ENCODE measurements around the gene TYW5. TPM values are rescaled to one million over a fixed set of nuclear protein-coding genes. Genes with fewer than 3 reads are reported as not detected.

TYW5 gene
- total RNA-seq, 4 donors from 2014 or later, result 3.0 to 8.8 (median 5.8) TPM

DNA sequence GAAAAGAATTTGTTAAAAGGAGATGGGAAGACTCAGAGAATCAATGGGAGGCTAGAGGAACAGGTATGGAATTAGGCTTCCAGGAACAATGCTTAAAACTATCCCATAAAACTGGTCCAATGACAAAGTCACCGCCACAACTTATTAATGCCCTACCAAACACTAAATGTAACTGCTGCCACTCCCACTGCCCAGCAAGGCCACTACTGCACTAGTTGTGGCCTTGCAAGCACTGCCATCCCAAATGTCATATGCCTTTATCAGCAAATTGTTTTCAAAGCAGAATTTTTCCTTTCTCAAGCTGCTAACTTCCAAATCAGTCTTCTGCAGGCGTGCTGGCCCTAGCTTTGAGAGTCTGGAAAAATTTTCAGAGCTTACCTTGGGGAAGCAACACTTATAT, 58.7 kb downstream of the TYW5 start:
- intact Hi-C loops (cut with DNase I), result no loop called here
- Histone ChIP-seq H3K9me3 (no peaks in the 10 kb centered on the region), H3K27me3 (no peaks in the 10 kb centered on the region), H3K36me3 (no peaks in the 10 kb centered on the region), H3K4me3 (no peak overlapping the region), H3K4me1 (no peaks in the 10 kb centered on the region), H3K27ac (no peak overlapping the region)
- TF ChIP-seq POLR2A (IDR thresholded peaks at IDR 0.05), result no peak
- TF ChIP-seq, protein P1, sequence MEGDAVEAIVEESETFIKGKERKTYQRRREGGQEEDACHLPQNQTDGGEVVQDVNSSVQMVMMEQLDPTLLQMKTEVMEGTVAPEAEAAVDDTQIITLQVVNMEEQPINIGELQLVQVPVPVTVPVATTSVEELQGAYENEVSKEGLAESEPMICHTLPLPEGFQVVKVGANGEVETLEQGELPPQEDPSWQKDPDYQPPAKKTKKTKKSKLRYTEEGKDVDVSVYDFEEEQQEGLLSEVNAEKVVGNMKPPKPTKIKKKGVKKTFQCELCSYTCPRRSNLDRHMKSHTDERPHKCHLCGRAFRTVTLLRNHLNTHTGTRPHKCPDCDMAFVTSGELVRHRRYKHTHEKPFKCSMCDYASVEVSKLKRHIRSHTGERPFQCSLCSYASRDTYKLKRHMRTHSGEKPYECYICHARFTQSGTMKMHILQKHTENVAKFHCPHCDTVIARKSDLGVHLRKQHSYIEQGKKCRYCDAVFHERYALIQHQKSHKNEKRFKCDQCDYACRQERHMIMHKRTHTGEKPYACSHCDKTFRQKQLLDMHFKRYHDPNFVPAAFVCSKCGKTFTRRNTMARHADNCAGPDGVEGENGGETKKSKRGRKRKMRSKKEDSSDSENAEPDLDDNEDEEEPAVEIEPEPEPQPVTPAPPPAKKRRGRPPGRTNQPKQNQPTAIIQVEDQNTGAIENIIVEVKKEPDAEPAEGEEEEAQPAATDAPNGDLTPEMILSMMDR (IDR thresholded peaks at IDR 0.05), result no peak
- WGBS, 2 donors, result 67 to 69% methylated on average over 2 of the region's 2 CpGs
- no peak for DNase-seq

DNA sequence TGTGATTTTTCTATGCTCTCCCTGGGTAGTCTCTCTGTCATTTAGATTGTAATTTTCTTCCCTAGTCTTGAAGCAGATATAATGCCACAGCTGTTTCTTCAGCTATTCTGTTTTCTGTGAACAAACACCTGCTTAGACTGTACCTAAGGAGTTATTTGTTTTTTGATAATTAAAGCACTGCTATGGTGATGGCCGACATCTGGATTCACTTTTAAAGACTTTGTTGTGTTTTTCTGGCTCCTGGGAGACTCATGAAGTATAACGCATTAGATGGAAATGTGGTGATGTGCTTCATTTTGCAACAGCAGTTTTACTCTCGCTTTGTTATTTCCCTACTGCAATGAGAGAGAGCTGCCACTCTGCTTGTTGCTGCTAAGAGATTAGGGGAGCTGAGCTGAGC, 59.9 kb downstream of the TYW5 start:
- Histone ChIP-seq H3K9me3 (no peaks in the 10 kb centered on the region), H3K27ac (no peak overlapping the region), H3K4me3 (no peak overlapping the region), H3K27me3 (no peaks in the 10 kb centered on the region), H3K36me3 (no peaks in the 10 kb centered on the region), H3K4me1 (no peaks in the 10 kb centered on the region)
- WGBS, 2 donors, result 70 to 71% methylated on average over 3 of the region's 3 CpGs
- intact Hi-C loops (cut with DNase I), result no loop called here
- TF ChIP-seq, protein P1 (IDR thresholded peaks at IDR 0.05), result no peak
- no peak for TF ChIP-seq POLR2A (IDR thresholded peaks at IDR 0.05)
- DNase-seq, result no peak

DNA sequence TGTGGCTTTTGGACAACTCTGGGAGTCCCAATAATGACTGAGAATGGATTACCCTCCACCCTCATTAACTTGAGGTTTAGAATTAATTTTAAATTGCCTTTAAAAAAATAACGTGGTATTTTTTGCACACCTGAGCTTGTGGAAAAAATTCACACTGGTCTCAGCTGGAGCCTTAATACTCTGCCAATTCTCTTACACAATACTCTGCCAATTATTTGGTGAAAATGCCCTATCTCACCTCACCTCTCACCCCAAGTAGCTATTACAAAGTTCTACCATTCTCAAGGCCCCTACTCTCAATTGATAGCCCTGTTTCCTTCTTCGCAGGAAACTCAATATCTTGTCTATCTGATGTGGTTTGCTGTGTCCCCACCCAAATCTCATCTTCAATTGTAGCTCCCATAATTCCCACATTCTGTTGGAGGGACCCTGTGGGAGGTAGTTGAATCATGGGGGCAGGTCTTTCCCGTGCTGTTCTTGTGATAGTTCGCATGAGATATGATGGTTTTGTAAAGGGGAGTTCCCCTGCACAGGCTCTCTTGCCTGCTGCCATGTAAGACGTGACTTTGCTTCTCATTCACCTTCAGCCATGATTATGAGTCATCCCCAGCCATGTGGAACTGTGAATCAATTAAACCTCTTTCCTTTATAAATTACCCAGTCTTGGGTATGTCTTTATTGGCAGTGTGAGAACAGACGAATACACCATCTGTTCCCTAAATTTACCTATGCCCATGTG, 71.6 kb downstream of the TYW5 start:
- H3K27me3 ChIP-seq, result no peaks in the 10 kb centered on the region
- TF ChIP-seq POLR2A (IDR thresholded peaks at IDR 0.05), result no peak
- TF ChIP-seq, protein P1 (IDR thresholded peaks at IDR 0.05), result no peak
- H3K4me3 ChIP-seq, result no peak overlapping the region
- no peaks in the 10 kb centered on the region for H3K36me3 ChIP-seq
- intact Hi-C loops (cut with DNase I), result no loop called here
- H3K9me3 ChIP-seq, result peaks cover 0 to 12% (median 4%) of the 10 kb centered on the region in 3 donors
- no peak for DNase-seq
- H3K27ac ChIP-seq, result no peak overlapping the region
- 69 to 76% methylated on average over 5 to 6 of the region's 6 CpGs for WGBS, 2 donors
- no peaks in the 10 kb centered on the region for H3K4me1 ChIP-seq

DNA sequence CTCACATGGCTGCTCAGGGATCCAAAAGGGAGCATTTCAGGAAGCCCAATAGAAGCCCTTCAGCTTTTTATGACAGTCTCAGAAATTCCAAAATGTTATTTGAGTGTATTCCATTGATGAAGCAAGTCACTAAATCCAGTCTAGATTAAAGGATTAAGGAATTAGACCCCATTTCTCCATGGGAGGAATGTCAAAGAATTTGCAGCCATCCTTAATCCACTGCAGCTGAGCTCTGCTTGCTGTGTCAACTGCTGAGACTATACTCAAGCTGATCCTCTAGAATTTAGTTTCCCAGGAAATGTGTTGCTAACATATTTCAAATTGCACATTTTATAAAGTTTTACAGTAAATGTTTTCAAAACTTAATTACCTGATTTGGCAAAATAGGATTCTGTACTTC, 72.6 kb downstream of the TYW5 start:
- H3K27ac ChIP-seq, result no peak overlapping the region
- no peak for TF ChIP-seq POLR2A (IDR thresholded peaks at IDR 0.05)
- TF ChIP-seq, protein P1 (IDR thresholded peaks at IDR 0.05), result no peak
- H3K4me3 ChIP-seq, result no peak overlapping the region
- H3K9me3 ChIP-seq, result peaks cover 0 to 12% (median 4%) of the 10 kb centered on the region in 3 donors
- H3K36me3 ChIP-seq, result no peaks in the 10 kb centered on the region
- H3K4me1 ChIP-seq, result no peaks in the 10 kb centered on the region
- H3K27me3 ChIP-seq, result no peaks in the 10 kb centered on the region
- intact Hi-C loops (cut with DNase I), result no loop called here
- no peak for DNase-seq

Small RNA genes lying within 50 kb of the gene (small RNA-seq; reads per million reads assigned to genes)
- 0 reads per million in 4 donors for gene RN7SL717P

Other genes with a start within 250 kb of the TYW5 start
- 1 to 10 TPM; 1.3 to 5.0 (median 2.6) TPM for gene FTCDNL1, start 104.3 kb downstream of the TYW5 start, total RNA-seq
- gene C2orf69, start 44.2 kb downstream of the TYW5 start, total RNA-seq, result 10 to 100 TPM in 2 of 4 donors, 1 to 10 TPM in 2; 6.1 to 10.7 (median 9.6) TPM
- 10 to 100 TPM; 10.4 to 27.4 (median 22.0) TPM for gene MAIP1, start 91 bp upstream of the TYW5 start, total RNA-seq

All from esophagus squamous epithelium (tissue), 5 donors.